H9 (cell line): ENCODE data around the gene SPTBN5. TPM values are rescaled to one million over a fixed set of nuclear protein-coding genes. Genes with fewer than 3 reads are reported as not detected.

Experiments used
- DNase-seq: peaks from one replicate; pipeline ENCODE4 v3.0.0-alpha.2; 2017
- H2AFZ ChIP-seq: one replicate; pipeline ENCODE4 v1.6.1; 2013; ENCODE audit warnings: mild to moderate bottlenecking, low read length, control low read depth, moderate library complexity
- H2AK5ac ChIP-seq: 2 replicates; pipeline ENCODE4 v1.6.1; 2013; ENCODE audit warnings: low read length, control low read depth, mixed read lengths; ENCODE audit not compliant: insufficient read length
- H2BK120ac ChIP-seq: one replicate; pipeline ENCODE4 v1.6.1; 2013; ENCODE audit warnings: low read depth, mild to moderate bottlenecking, low read length, control low read depth, inconsistent platforms; ENCODE audit not compliant: poor library complexity, severe bottlenecking
- H2BK12ac ChIP-seq: 2 replicates; pipeline ENCODE4 v1.6.1; 2013; ENCODE audit warnings: low read length, control low read depth, mixed read lengths, low read depth; ENCODE audit not compliant: insufficient read length
- H2BK15ac ChIP-seq: 2 replicates; pipeline ENCODE4 v1.6.1; 2013; ENCODE audit warnings: low read depth, low read length, control low read depth
- H2BK20ac ChIP-seq: one replicate; pipeline ENCODE4 v1.6.1; 2013; ENCODE audit warnings: low read depth, mild to moderate bottlenecking, low read length, control low read depth, inconsistent platforms; ENCODE audit not compliant: poor library complexity, severe bottlenecking
- H2BK5ac ChIP-seq: 2 replicates; pipeline ENCODE4 v1.6.1; 2013; ENCODE audit warnings: low read length, control low read depth, mixed read lengths; ENCODE audit not compliant: insufficient read length
- H3K14ac ChIP-seq: 2 replicates; pipeline ENCODE4 v1.6.1; 2013; ENCODE audit warnings: low read length, control low read depth; ENCODE audit not compliant: insufficient read depth
- H3K18ac ChIP-seq: 2 replicates; pipeline ENCODE4 v1.6.1; 2013; ENCODE audit warnings: low read depth, mild to moderate bottlenecking, mixed read lengths, low read length, control low read depth; ENCODE audit not compliant: insufficient read length
- H3K23ac ChIP-seq: 2 replicates; pipeline ENCODE4 v1.6.1; 2013; ENCODE audit warnings: low read length, control low read depth, mixed read lengths, low read depth; ENCODE audit not compliant: insufficient read length
- H3K23me2 ChIP-seq: 2 replicates; pipeline ENCODE4 v1.6.1; 2013; ENCODE audit warnings: low read depth, mild to moderate bottlenecking, mixed read lengths, low read length, control low read depth; ENCODE audit not compliant: insufficient read length, poor library complexity, severe bottlenecking
- H3K27ac ChIP-seq: 2 replicates; pipeline ENCODE4 v1.5.1; 2013; ENCODE audit warnings: low read length, control low read depth, mixed read lengths, low read depth; ENCODE audit not compliant: insufficient read length
- H3K27me3 ChIP-seq: 2 replicates; pipeline ENCODE4 v1.6.1; 2013; ENCODE audit warnings: low read length, control low read depth, inconsistent platforms; ENCODE audit not compliant: insufficient read depth
- H3K4ac ChIP-seq: 2 replicates; pipeline ENCODE4 v1.6.1; 2013; ENCODE audit warnings: low read depth, mild to moderate bottlenecking, control low read depth, inconsistent platforms, low read length, moderate library complexity
- H3K4me1 ChIP-seq: 2 replicates; pipeline ENCODE4 v1.6.1; 2013; ENCODE audit warnings: low read length, control low read depth, inconsistent platforms; ENCODE audit not compliant: insufficient read depth
- H3K4me2 ChIP-seq: 2 replicates; pipeline ENCODE4 v1.6.1; 2013; ENCODE audit warnings: low read length, control low read depth, mixed read lengths; ENCODE audit not compliant: insufficient read length, insufficient read depth
- H3K56ac ChIP-seq: 2 replicates; pipeline ENCODE4 v1.6.1; 2013; ENCODE audit warnings: low read depth, mild to moderate bottlenecking, mixed read lengths, low read length, control low read depth; ENCODE audit not compliant: insufficient read length
- H3K79me1 ChIP-seq: 2 replicates; pipeline ENCODE4 v1.6.1; 2013; ENCODE audit warnings: low read depth, mild to moderate bottlenecking, moderate library complexity, low read length, control low read depth, inconsistent platforms; ENCODE audit not compliant: insufficient read depth, poor library complexity, severe bottlenecking
- H3K79me2 ChIP-seq: 2 replicates; pipeline ENCODE4 v1.6.1; 2013; ENCODE audit warnings: low read length, control low read depth, inconsistent platforms; ENCODE audit not compliant: insufficient read depth
- H3K9ac ChIP-seq: 2 replicates; pipeline ENCODE4 v1.6.1; 2013; ENCODE audit warnings: low read length, control low read depth, mixed read lengths; ENCODE audit not compliant: insufficient read length; ENCODE audit errors: extremely low read depth
- H3K9me3 ChIP-seq: one replicate; pipeline ENCODE4 v1.6.1; 2013; ENCODE audit warnings: low read depth, low read length, inconsistent platforms; ENCODE audit not compliant: control insufficient read depth
- H3T11ph ChIP-seq: one replicate; pipeline ENCODE4 v1.6.1; 2013; ENCODE audit warnings: mild to moderate bottlenecking, low read length, control low read depth, inconsistent platforms
- H4K20me1 ChIP-seq: one replicate; pipeline ENCODE4 v1.6.1; 2013; ENCODE audit not compliant: control insufficient read depth, insufficient read length, insufficient read depth
- H4K5ac ChIP-seq: 2 replicates; pipeline ENCODE4 v1.6.1; 2013; ENCODE audit warnings: low read depth, mild to moderate bottlenecking, mixed read lengths, low read length, control low read depth; ENCODE audit not compliant: insufficient read length
- H4K8ac ChIP-seq: replicated peaks from 2 replicates; pipeline ENCODE4 v1.6.1; 2013; ENCODE audit warnings: low read length, control low read depth, mixed read lengths, low read depth; ENCODE audit not compliant: insufficient read length
- H4K91ac ChIP-seq: 2 replicates; pipeline ENCODE4 v1.6.1; 2013; ENCODE audit warnings: low read depth, mild to moderate bottlenecking, moderate library complexity, mixed read lengths, low read length, control low read depth; ENCODE audit not compliant: insufficient read length
- H3K27ac Mint-ChIP-seq, 3 experiments: 2 replicates in 2 of 3; 3 replicates in 1 of 3; pipeline ENCODE4 v1.8.0; 2020 to 2021; ENCODE audit warnings: mixed read lengths in 3 of 3, mild to moderate bottlenecking in 1 of 3, moderate library complexity in 1 of 3
- H3K27me3 Mint-ChIP-seq: 2 replicates; pipeline ENCODE4 v1.8.0; 2021; ENCODE audit warnings: low read depth, mild to moderate bottlenecking, moderate library complexity, mixed read lengths
- H3K36me3 Mint-ChIP-seq, 3 experiments: 2 replicates in 2 of 3; 3 replicates in 1 of 3; pipeline ENCODE4 v1.8.0; 2020 to 2021; ENCODE audit warnings: low read depth in 3 of 3, mixed read lengths in 3 of 3; ENCODE audit not compliant: insufficient read depth in 1 of 3
- H3K4me1 Mint-ChIP-seq, 2 experiments: 2 replicates each; pipeline ENCODE4 v1.8.0; 2020; ENCODE audit warnings: mixed read lengths in 2 of 2
- H3K4me3 Mint-ChIP-seq, 2 experiments: 2 replicates in 1 of 2; 3 replicates in 1 of 2; pipeline ENCODE4 v1.8.0; 2020 to 2021; ENCODE audit warnings: mild to moderate bottlenecking in 2 of 2, mixed read lengths in 2 of 2, moderate library complexity in 1 of 2
- H3K9me3 Mint-ChIP-seq, 2 experiments: 2 replicates in 1 of 2; 3 replicates in 1 of 2; pipeline ENCODE4 v1.8.0; 2020; ENCODE audit warnings: mild to moderate bottlenecking in 2 of 2, mixed read lengths in 2 of 2, moderate library complexity in 1 of 2
- WGBS: extraction: QIAGEN DNeasy Blood & Tissue Kit; methylation state at CpG from one replicate; pipeline ENCODE4 v1.1.7; 2013; ENCODE audit warnings: missing lambda C conversion rate, low lambda C conversion rate, mixed read lengths; ENCODE audit not compliant: insufficient read length; ENCODE audit errors: extremely low coverage; 5-methylcytosine and 5-hydroxymethylcytosine counted together
- total RNA-seq: library from RNA; stranded (reverse); gene quantifications from 2 replicates; pipeline ENCODE4 v1.2.1, GENCODE V29; 2021
- TF ChIP-seq, protein P1 (sequence below): fragments of 200-600 bp; sonication (generic); conservative IDR thresholded peaks from 3 replicates; pipeline ENCODE4 v1.8.0; 2021; ENCODE audit warnings: antibody characterized with exemption, mild to moderate bottlenecking

The SPTBN5 gene
- total RNA-seq, 1 experiment from 2014 or later = 0.90 TPM

GRCh38 chr15:41810651-41811431, 83.0 kb downstream of the SPTBN5 start:
- Histone ChIP-seq H2AK5ac (no peak overlapping the region), H3K4me2 (no peak overlapping the region), H3K27ac (no peak overlapping the region), H2BK15ac (no peak overlapping the region), H3K4ac (no peak overlapping the region), H4K8ac (no peak overlapping the region), H2BK12ac (no peak overlapping the region), H3K4me1 (no peaks in the 10 kb centered on the region), H3K9me3 (no peaks in the 10 kb centered on the region), H2AFZ (no peak overlapping the region), H4K5ac (no peak overlapping the region), H3T11ph (no peak overlapping the region), H2BK120ac (no peak overlapping the region), H3K14ac (no peak overlapping the region), H4K91ac (no peak overlapping the region), H3K79me1 (no peaks in the 10 kb centered on the region), H4K20me1 (no peaks in the 10 kb centered on the region), H3K79me2 (no peaks in the 10 kb centered on the region), H3K27me3 (no peaks in the 10 kb centered on the region), H3K9ac (no peak overlapping the region), H2BK5ac (no peak overlapping the region), H3K23me2 (no peaks in the 10 kb centered on the region), H2BK20ac (no peak overlapping the region), H3K23ac (no peak overlapping the region), H3K56ac (no peak overlapping the region), H3K18ac (no peak overlapping the region)
- Mint-ChIP-seq H3K27ac (no peak overlapping the region; a peak in 2 of 7 replicates), H3K36me3 (no peaks in the 10 kb centered on the region; a peak in 1 of 7 replicates), H3K27me3 (no peaks in the 10 kb centered on the region), H3K4me3 (no peak overlapping the region), H3K9me3 (no peaks in the 10 kb centered on the region; a peak in 1 of 5 replicates), H3K4me1 (peaks cover 5 to 14% of the 10 kb centered on the region in 2 experiments)
- no peak for DNase-seq
- TF ChIP-seq, protein P1, sequence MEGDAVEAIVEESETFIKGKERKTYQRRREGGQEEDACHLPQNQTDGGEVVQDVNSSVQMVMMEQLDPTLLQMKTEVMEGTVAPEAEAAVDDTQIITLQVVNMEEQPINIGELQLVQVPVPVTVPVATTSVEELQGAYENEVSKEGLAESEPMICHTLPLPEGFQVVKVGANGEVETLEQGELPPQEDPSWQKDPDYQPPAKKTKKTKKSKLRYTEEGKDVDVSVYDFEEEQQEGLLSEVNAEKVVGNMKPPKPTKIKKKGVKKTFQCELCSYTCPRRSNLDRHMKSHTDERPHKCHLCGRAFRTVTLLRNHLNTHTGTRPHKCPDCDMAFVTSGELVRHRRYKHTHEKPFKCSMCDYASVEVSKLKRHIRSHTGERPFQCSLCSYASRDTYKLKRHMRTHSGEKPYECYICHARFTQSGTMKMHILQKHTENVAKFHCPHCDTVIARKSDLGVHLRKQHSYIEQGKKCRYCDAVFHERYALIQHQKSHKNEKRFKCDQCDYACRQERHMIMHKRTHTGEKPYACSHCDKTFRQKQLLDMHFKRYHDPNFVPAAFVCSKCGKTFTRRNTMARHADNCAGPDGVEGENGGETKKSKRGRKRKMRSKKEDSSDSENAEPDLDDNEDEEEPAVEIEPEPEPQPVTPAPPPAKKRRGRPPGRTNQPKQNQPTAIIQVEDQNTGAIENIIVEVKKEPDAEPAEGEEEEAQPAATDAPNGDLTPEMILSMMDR = no peak
- no CpG with 5 or more reads among the region's 5 CpGs for WGBS
